Measurements from ENCODE around the gene AP4E1.
"Not testable (repeated sequence)": the region's sequence is repeated elsewhere in the genome, so short reads cannot be mapped to it uniquely, and the experiment has no call there.

The AP4E1 gene

GRCh38 chr15:50940506-50940905, 32.0 kb downstream of the AP4E1 start:
- peaks cover 12% of the 10 kb centered on the region for H3K4me1 Mint-ChIP-seq
- TF ChIP-seq CTCF (IDR thresholded peaks at IDR 0.05; ENCODE audit: unreplicated experiment in 3 of 3), result no peak
- peaks cover 24% of the 10 kb centered on the region for H3K36me3 Mint-ChIP-seq (ENCODE audit: low read depth)
- peak overlapping the region in 1 of 3 experiments; percentile 78 for H3K27ac Mint-ChIP-seq
- no peaks in the 10 kb centered on the region for H3K9me3 Mint-ChIP-seq
- no peak overlapping the region for H3K4me3 Mint-ChIP-seq
- no peaks in the 10 kb centered on the region for H3K27me3 Mint-ChIP-seq (ENCODE audit: low read depth)

GRCh38 chr15:50943638-50944037, 35.2 kb downstream of the AP4E1 start:
- Mint-ChIP-seq H3K4me1 (peaks cover 16% of the 10 kb centered on the region), H3K27me3 (ENCODE audit: low read depth) (no peaks in the 10 kb centered on the region), H3K27ac (no peak overlapping the region), H3K9me3 (no peaks in the 10 kb centered on the region), H3K36me3 (ENCODE audit: low read depth) (peaks cover 18% of the 10 kb centered on the region), H3K4me3 (no peak overlapping the region)
- TF ChIP-seq CTCF (IDR thresholded peaks at IDR 0.05; ENCODE audit: unreplicated experiment in 3 of 3), result no peak

- TF ChIP-seq CTCF (IDR thresholded peaks at IDR 0.05; ENCODE audit: unreplicated experiment in 3 of 3), result no peak
- Mint-ChIP-seq H3K4me1 (peaks cover 16% of the 10 kb centered on the region), H3K4me3 (no peak overlapping the region), H3K9me3 (no peaks in the 10 kb centered on the region), H3K27ac (peak overlapping the region; percentile 7 to 77 (median 12)), H3K27me3 (ENCODE audit: low read depth) (no peaks in the 10 kb centered on the region), H3K36me3 (ENCODE audit: low read depth) (peaks cover 24% of the 10 kb centered on the region)
Measured at GRCh38 chr15:50944672-50945071, 36.2 kb downstream of the AP4E1 start.

- H3K4me3 Mint-ChIP-seq, result peak overlapping the region in 1 of 3 experiments; percentile 1
- no peaks in the 10 kb centered on the region for H3K27me3 Mint-ChIP-seq (ENCODE audit: low read depth)
- peaks cover 16% of the 10 kb centered on the region for H3K4me1 Mint-ChIP-seq
- peaks cover 34% of the 10 kb centered on the region for H3K36me3 Mint-ChIP-seq (ENCODE audit: low read depth)
- peak overlapping the region; percentile 5 to 77 (median 7) for H3K27ac Mint-ChIP-seq
- H3K9me3 Mint-ChIP-seq, result no peaks in the 10 kb centered on the region
- TF ChIP-seq CTCF (IDR thresholded peaks at IDR 0.05; ENCODE audit: unreplicated experiment in 3 of 3), result no peak
Measured at GRCh38 chr15:50945725-50946124, 37.2 kb downstream of the AP4E1 start.

DNA sequence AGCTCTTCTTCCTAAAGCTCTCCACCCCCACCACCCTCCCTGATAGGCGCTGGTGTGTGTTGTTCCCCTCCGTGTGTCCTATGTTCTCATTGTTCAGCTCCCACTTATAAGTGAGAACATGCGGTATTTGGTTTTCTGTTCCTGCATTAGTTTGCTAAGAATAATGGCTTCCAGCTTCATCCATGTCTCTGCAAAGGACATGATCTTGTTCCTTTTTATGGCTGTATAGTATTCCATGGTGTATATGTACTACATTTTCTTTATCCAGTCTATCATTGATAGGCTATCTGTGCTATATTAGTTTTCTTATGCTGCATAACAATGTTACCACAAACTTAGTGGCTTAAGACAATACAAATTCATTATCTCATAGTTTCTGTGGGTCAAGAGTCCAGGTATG, 42.3 kb downstream of the AP4E1 start:
- not testable (repeated sequence) for H3K9me3 Mint-ChIP-seq; H3K4me1 Mint-ChIP-seq; H3K4me3 Mint-ChIP-seq; H3K27me3 Mint-ChIP-seq (ENCODE audit: low read depth); H3K27ac Mint-ChIP-seq
- peaks cover 66% of the 10 kb centered on the region for H3K36me3 Mint-ChIP-seq (ENCODE audit: low read depth)

GRCh38 chr15:50953302-50953701, 44.8 kb downstream of the AP4E1 start:
- Mint-ChIP-seq H3K36me3 (ENCODE audit: low read depth) (peaks cover 85% of the 10 kb centered on the region), H3K9me3 (no peaks in the 10 kb centered on the region), H3K4me3 (no peak overlapping the region), H3K4me1 (no peaks in the 10 kb centered on the region), H3K27ac (no peak overlapping the region), H3K27me3 (ENCODE audit: low read depth) (no peaks in the 10 kb centered on the region)
- no peak for TF ChIP-seq CTCF (IDR thresholded peaks at IDR 0.05; ENCODE audit: unreplicated experiment in 3 of 3)

DNA sequence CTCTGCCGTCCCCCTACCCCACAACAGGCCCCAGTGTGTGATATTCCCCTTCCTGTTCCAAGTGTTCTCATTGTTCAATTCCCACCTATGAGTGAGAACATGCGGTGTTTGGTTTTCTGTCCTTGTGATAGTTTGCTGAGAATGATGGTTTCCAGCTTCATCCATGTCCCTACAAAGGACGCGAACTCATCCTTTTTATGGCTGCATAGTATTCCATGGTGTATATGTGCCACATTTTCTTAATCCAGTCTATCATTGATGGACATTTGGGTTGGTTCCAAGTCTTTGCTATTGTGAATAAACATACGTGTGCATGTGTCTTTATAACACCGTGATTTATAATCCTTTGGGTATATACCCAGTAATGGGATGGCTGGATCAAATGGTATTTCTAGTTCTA, 46.4 kb downstream of the AP4E1 start:
- H3K27me3 Mint-ChIP-seq (ENCODE audit: low read depth); H3K4me3 Mint-ChIP-seq; H3K4me1 Mint-ChIP-seq; H3K9me3 Mint-ChIP-seq; H3K27ac Mint-ChIP-seq: not testable (repeated sequence)
- peaks cover 90% of the 10 kb centered on the region for H3K36me3 Mint-ChIP-seq (ENCODE audit: low read depth)
